MV-4-11 (cell line): ENCODE results near the gene DGLUCY.
"Not testable (repeated sequence)": the region's sequence is repeated elsewhere in the genome, so short reads cannot be mapped to it uniquely, and the experiment has no call there.

Experiments used
- DNase-seq: peaks from one replicate; lab custom pipeline; 2025; lab: John Stamatoyannopoulos, UW

The DGLUCY gene

GRCh38 chr14:91111443-91111842 lies 2.4 kb upstream of the DGLUCY start:
- DNase-seq: no peak

DNA sequence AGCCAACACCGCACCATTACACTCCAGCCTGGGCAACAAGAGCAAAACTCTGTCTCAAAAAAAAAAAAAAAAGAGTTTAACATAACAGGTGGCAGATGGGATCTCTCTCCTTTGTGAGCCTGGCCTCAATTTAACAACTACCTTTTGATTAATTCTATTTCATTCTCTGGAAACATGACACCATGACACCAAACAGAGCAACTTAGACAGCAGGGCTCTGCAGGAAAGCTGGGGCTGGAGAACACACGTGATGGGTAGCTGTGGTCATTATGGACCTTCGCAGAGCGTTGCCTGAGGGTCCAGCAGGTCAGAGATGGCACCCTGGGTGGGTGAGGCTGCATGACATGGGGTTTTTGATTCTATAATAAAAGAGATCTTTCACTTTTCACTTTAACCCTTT lies 1.7 kb upstream of the DGLUCY start:
- DNase-seq: no peak

GRCh38 chr14:91114079-91115065 lies 499 bp downstream of the DGLUCY start:
- peak; percentile 85 for DNase-seq

- peak; percentile 74 for DNase-seq
Measured at GRCh38 chr14:91115986-91116770, 2.3 kb downstream of the DGLUCY start.

DNA sequence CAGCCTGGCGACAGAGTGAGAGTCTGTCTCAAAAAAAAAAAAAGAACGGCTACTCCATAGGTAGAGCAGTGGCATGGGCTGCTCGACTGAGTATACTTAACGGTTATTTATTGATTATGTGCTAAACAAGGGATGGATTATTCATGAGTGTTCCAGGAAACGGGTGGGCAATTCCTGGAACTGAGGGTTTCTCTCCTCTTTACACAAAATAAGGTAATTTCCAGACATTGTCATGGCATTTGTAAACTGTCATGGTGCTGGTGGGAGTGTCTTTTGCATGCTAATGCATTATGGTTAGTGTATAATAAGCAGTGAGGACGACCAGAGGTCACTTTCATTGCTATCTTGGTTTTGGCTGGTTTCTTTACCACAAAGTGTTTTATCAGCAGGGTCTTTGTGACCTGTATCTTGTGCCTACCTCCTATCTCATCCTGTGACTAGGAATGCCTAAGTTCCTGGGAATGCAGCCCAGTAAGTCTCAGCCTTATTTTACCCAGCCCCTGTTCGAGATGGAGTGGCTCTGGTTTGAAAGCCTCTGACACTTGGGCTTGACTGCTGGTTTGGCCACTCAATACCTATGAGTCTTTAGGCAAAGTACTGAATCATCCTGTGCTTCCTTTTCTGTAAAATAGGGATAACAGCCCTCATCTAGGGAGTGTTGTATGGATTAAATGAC lies 3.2 kb downstream of the DGLUCY start:
- DNase-seq: no peak

DNA sequence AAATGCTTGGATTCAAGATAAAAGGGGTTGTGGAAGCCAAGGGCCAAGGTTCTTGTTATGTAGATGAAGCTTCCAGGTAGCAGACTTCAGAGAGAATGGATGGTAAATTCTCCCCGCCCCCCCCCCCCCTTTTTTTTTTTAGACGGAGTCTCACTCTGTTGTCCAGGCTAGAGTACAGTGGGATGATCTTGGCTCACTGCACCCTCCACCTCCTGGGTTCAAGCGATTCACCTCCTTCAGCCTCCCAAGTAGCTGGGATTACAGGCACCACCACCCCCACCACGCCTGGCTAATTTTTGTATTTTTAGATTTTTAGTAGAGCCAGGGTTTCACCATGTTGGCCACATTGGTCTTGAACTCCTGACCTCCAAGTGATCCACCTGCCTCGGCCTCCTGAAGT lies 4.1 kb downstream of the DGLUCY start:
- no peak for DNase-seq

DNA sequence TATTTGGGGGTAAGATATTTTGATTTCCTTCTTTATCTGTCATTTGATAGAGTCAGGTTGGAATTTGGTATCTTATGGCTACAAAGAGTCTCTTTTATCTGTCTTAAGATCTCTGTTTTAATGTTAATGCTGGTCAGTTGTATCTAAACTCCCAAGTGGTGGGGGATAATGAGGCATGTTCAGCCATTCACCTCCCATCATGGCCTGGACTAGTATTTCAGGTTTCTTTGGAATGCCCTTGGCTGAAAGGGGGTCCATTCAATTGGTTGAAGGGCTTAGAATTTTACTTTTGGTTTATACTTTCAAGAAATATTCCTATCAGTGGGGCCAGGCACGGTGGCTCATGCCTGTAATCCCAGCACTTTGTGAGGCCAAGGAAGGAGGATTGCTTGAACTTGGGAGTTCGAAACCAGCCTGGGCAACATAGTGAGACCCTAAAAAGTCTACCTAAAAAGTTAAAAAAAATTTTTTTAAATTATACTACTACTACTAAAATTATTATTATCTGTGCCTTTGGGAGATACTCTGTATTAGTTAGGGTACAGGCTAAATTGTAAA lies 4.7 kb downstream of the DGLUCY start:
- no peak for DNase-seq

GRCh38 chr14:91119556-91120311 lies 5.9 kb downstream of the DGLUCY start:
- no peak for DNase-seq

DNA sequence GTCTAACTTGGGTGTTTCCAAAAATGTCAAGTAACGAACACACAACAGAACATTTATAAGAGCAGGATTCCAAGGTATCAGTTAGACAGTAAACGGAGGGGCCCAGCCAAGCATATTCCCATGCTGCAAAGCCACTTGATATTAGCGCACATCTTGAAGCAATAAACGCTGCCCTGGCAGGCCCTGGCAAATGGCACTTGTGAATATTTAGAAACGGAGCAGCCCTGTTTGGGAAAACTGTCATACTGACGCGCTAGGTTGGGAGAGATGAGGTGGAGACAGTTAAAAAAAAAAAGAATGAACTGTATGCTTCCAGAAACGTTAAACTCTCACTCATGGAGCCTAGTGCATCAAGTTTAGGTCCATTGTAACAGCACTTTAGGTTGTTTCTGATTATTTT lies 9.3 kb downstream of the DGLUCY start:
- no peak for DNase-seq

DNA sequence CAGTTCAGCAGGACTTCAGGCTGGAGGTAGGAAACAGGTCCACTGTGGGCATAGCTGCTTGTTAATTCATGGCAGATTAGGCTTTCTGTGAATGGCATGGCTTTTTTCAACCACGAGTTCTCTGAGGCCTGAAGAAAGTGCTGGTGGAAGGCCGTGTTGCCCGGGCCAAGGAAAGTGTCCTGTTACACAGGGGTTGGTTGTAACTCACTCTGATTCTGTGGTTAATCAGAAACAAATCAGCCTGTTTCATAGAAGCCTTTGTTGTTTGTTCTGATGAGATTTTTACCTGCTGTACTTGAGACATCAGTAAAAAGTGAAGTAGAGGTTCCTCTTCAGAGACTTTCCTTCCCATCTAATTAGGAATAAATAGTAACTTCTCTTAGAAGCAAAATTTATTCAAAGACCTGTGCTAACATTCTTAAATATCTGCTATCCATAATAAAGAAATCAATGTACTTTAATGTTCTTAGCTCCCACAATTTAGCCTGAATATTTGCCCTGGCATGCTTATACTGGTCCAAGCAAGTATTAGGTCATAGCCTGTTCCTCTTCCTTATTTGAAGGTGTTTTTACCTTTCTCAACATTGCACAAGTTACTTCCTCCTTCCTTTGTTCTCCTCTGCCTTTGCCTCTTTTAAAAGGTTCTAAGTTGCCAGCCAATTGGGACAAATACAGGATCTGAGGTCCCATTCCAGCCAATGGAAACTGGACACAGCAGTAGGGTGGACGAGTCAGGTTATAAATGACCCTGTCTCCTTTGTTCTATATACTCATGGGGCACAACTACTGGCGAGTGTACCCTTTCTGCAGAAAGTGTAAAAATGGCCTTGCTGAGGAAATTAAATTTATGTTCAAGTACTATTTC lies 10.8 kb downstream of the DGLUCY start:
- not testable (repeated sequence) for DNase-seq

- peak; percentile 53 for DNase-seq
Measured at GRCh38 chr14:91125271-91125660, 11.4 kb downstream of the DGLUCY start.

DNA sequence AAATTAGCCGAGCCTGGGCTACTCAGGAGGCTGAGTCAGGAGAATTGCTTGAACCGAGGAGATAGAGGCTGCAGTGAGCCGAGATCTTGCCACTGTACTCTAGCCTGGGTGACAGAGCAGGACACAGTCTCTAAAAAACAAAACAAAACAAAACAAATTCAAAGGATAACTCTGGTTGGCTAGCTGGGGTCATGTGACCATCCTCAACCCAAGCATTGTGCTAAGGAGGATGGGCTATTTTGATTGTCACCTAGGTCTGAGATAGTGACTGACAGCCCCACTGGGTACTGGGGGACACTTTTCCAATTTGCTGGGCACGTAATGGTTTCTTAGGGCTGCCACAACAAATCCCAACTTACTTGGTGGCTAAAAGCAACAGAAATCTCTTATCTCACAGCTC lies 11.9 kb downstream of the DGLUCY start:
- no peak for DNase-seq

- no peak for DNase-seq
Measured at GRCh38 chr14:91126761-91127160, 12.9 kb downstream of the DGLUCY start.

DNA sequence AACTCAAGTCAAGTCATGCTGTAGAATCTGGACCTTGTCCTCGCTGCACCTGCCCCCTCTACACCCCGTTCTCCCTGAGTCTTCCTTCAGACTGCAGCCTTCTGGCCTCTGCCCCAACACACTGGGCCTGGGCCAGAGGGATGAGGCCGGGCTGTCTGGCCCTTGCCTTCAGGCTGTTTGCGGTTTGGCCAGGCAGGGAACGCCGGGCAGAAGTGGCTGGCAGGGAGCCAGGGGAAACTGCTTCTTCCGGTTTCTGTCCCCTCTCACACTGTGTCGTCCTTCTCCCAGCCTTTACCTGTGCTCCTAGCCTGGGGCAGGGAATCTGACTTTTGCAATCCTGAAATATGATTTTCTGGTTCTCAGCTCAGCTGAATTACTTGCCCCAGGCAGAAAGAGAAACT lies 13.5 kb downstream of the DGLUCY start:
- DNase-seq: no peak

DNA sequence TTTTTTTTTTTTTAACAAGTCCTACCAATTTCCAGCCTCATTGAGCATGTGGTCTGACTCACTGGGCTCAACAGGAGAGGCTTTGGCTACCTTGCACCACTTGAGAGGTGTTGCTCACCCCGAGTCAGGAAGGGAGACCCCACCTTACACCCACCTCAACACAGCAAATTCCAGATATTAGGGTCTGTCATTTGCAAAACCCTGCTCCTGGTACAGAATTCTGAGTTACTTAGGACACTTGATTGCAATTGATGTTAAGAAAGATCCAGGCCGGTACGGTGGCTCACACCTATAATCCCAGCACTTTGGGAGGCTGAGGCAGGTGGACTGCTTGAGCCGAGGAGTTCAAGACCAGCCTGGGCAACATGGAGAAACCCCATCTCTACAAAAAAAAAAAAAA lies 14.1 kb downstream of the DGLUCY start:
- DNase-seq: no peak

DNA sequence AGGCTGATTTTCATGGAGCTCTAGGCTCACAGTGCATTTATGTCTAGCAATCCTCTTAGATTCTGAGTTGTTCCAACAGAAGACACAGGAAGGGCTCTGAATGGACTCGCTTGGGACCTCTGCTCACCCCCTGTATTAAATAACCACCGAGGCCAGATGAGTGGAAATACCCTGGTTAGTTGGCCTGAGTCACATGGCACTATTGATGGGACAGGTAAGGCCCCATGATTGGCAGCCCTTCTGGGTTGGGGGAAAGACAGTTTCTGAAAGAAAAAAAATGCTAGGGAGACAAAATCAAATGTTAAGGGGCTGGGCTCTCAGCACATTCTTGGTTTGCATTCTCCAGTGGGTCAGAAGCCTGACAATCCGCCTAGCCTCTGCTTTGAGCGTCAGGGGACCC lies 14.8 kb downstream of the DGLUCY start:
- DNase-seq: no peak

DNA sequence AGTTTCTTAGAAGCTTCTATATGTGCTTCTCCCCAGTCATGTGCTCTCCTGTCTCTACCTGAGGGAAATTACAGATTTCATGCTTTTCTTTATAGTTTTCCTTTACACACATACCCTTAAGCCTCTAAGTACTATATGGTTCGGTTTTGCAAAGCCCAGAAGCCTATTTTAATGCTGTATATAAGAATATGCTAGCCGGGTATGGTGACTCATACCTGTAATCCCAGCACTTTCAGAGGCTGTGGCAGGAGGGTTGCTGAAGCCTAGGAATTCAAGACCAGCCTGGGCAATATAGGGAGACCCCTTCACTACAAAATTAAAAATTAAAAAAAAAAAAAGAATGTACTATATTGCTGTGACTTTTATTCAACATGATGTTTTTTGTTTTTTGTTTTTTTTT lies 15.4 kb downstream of the DGLUCY start:
- peak; percentile 14 for DNase-seq

DNA sequence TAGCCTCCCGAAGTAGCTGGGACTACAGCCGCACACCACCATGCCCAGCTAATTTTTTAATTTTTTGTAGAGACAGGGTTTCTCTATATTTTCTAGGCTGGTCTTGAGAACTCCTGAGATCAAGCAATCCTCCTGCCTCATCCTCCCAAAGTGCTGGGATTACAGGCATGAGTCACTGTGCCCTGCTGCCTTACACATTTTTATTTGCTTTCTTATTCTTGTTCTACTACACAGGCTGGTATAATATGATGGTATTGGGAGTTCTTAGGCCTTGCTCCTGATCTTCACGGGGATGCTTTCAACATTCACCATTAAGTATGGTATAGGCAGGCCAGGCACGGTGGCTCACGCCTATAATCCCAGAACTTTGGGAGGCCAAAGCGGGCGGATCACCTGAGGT lies 21.2 kb downstream of the DGLUCY start:
- DNase-seq: no peak

GRCh38 chr14:91138511-91139359 lies 24.9 kb downstream of the DGLUCY start:
- DNase-seq: peak; percentile 62

DNA sequence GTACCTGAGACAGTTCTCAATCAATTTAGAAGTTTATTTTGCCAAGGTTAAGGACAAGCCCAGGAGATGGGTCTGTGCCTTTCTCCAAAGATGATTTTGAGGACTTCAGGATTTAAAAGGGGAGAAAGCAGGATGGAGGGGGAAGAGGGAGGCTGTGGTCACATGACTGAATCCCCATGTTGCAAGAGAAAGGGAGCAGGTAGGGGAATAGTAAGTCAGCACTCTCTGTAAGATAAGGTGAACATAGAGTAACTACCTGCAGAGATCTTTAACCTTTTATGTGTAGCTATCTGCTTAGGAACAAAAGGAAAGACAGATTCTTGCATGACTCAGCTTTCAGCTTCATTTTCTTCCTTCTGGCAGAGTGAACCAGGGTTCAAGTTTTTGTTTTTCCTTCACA lies 25.9 kb downstream of the DGLUCY start:
- DNase-seq: no peak
